ENCODE results near the gene DCP1A.
A peak's percentile ranks its signal among the peaks of the same experiment; 100 is the strongest.
"Not testable (repeated sequence)": the region's sequence is repeated elsewhere in the genome, so short reads cannot be mapped to it uniquely, and the experiment has no call there.

The DCP1A gene

GRCh38 chr3:53287131-53287629 is 60.2 kb downstream of the DCP1A start:
- no peak overlapping the region for H3K9ac ChIP-seq
- H3K36me3 ChIP-seq = peaks cover 60 to 98% (median 89%) of the 10 kb centered on the region in 11 experiments
- H3K27ac ChIP-seq = no peak overlapping the region
- no peak overlapping the region for H3K4me2 ChIP-seq
- no peak overlapping the region for H3K4me3 ChIP-seq
- TF ChIP-seq Cebpa-rat (IDR thresholded peaks at IDR 0.05) = no peak
- H3K27me3 ChIP-seq = no peaks in the 10 kb centered on the region
- H3K9me3 ChIP-seq (replicated peaks in 1 of 11) = no peaks in the 10 kb centered on the region
- no peaks in the 10 kb centered on the region for H3K4me1 ChIP-seq
- H4K20me1 ChIP-seq = peaks cover 0 to 7% (median 0%) of the 10 kb centered on the region in 11 experiments; a peak in 4 of 22 replicates

- Histone ChIP-seq H3K4me3 (no peak overlapping the region), H4K20me1 (peaks cover 0 to 7% (median 0%) of the 10 kb centered on the region in 11 experiments; a peak in 4 of 22 replicates), H3K27me3 (no peaks in the 10 kb centered on the region), H3K4me2 (no peak overlapping the region), H3K36me3 (peaks cover 58 to 98% (median 87%) of the 10 kb centered on the region in 11 experiments), H3K27ac (no peak overlapping the region), H3K4me1 (no peaks in the 10 kb centered on the region), H3K9ac (no peak overlapping the region), H3K9me3 (replicated peaks in 1 of 11) (no peaks in the 10 kb centered on the region)
- no peak for TF ChIP-seq Cebpa-rat (IDR thresholded peaks at IDR 0.05)
These were observed 60.6 kb downstream of the DCP1A start for GRCh38 chr3:53286727-53287126.

GRCh38 chr3:53282581-53282980 is 64.8 kb downstream of the DCP1A start:
- Histone ChIP-seq H3K9me3 (replicated peaks in 1 of 11) (no peaks in the 10 kb centered on the region), H3K9ac (no peak overlapping the region), H4K20me1 (peaks cover 0 to 7% (median 0%) of the 10 kb centered on the region in 11 experiments; a peak in 3 of 22 replicates), H3K27me3 (no peaks in the 10 kb centered on the region), H3K36me3 (peaks cover 36 to 68% (median 53%) of the 10 kb centered on the region in 11 experiments), H3K4me3 (no peak overlapping the region), H3K27ac (no peak overlapping the region), H3K4me1 (no peaks in the 10 kb centered on the region), H3K4me2 (no peak overlapping the region)
- TF ChIP-seq Cebpa-rat (IDR thresholded peaks at IDR 0.05) = no peak

- no peaks in the 10 kb centered on the region; a peak in 3 of 20 replicates for H3K4me1 ChIP-seq
These were observed 68.7 kb downstream of the DCP1A start for GRCh38 chr3:53278667-53279066.

GRCh38 chr3:53274938-53275605 is 72.3 kb downstream of the DCP1A start:
- Histone ChIP-seq H3K36me3 (no peaks in the 10 kb centered on the region), H3K27ac (no peak overlapping the region)

More at GRCh38 chr3:53278667-53279066, 68.7 kb downstream of the DCP1A start:
- Histone ChIP-seq H3K4me3 (no peak overlapping the region), H3K36me3 (peaks cover 0 to 28% (median 16%) of the 10 kb centered on the region in 11 experiments; a peak in 19 of 22 replicates), H3K4me2 (no peak overlapping the region), H3K27me3 (no peaks in the 10 kb centered on the region), H4K20me1 (no peaks in the 10 kb centered on the region; a peak in 1 of 22 replicates), H3K27ac (no peak overlapping the region), H3K9me3 (replicated peaks in 1 of 11) (no peaks in the 10 kb centered on the region), H3K9ac (no peak overlapping the region)
- TF ChIP-seq Cebpa-rat (IDR thresholded peaks at IDR 0.05) = no peak

GRCh38 chr3:53273146-53273670 is 74.1 kb downstream of the DCP1A start:
- Histone ChIP-seq H3K9me3 (replicated peaks in 1 of 11) (no peaks in the 10 kb centered on the region), H3K4me2 (no peak overlapping the region), H3K4me1 (peaks cover 9 to 41% (median 31%) of the 10 kb centered on the region in 10 experiments; a peak in 19 of 20 replicates), H3K27ac (peak overlapping the region in 1 of 11 experiments; percentile 8; a peak in 1 of 22 replicates), H3K9ac (no peak overlapping the region), H3K4me3 (no peak overlapping the region), H3K36me3 (no peaks in the 10 kb centered on the region), H4K20me1 (no peaks in the 10 kb centered on the region), H3K27me3 (no peaks in the 10 kb centered on the region)
- TF ChIP-seq Cebpa-rat (IDR thresholded peaks at IDR 0.05) = no peak

More at GRCh38 chr3:53274938-53275605, 72.3 kb downstream of the DCP1A start:
- Histone ChIP-seq H4K20me1 (no peaks in the 10 kb centered on the region), H3K9ac (no peak overlapping the region), H3K9me3 (replicated peaks in 1 of 11) (no peaks in the 10 kb centered on the region), H3K27me3 (no peaks in the 10 kb centered on the region), H3K4me2 (peak overlapping the region in 2 of 11 experiments; percentile 2 to 5; a peak in 1 of 22 replicates), H3K4me3 (no peak overlapping the region), H3K4me1 (peaks cover 3 to 22% (median 14%) of the 10 kb centered on the region in 10 experiments; a peak in 19 of 20 replicates)
- TF ChIP-seq Cebpa-rat (IDR thresholded peaks at IDR 0.05) = 0 out of 22 replicates have a peak, but pooled peaks of 1 of the 11 experiments have one; percentile 3

GRCh38 chr3:53269888-53270880 is 77.2 kb downstream of the DCP1A start:
- H3K4me1 ChIP-seq = peaks cover 9 to 42% (median 33%) of the 10 kb centered on the region in 10 experiments; a peak in 19 of 20 replicates
- H3K9ac ChIP-seq = peak overlapping the region; percentile 60 to 80 (median 69); a peak in 21 of 22 replicates
- H3K9me3 ChIP-seq (replicated peaks in 1 of 11) = no peaks in the 10 kb centered on the region
- peak in 2 of 11 experiments; percentile 31 to 48; a peak in 2 of 22 replicates for TF ChIP-seq Cebpa-rat (IDR thresholded peaks at IDR 0.05)
- peak overlapping the region in 7 of 10 experiments; percentile 9 to 59 (median 37); a peak in 9 of 20 replicates for H3K4me3 ChIP-seq
- H3K36me3 ChIP-seq = no peaks in the 10 kb centered on the region
- H4K20me1 ChIP-seq = no peaks in the 10 kb centered on the region
- peak overlapping the region; percentile 39 to 92 (median 84) for H3K4me2 ChIP-seq
- no peaks in the 10 kb centered on the region for H3K27me3 ChIP-seq
- peak overlapping the region; percentile 60 to 91 (median 82) for H3K27ac ChIP-seq

GRCh38 chr3:53269193-53269592 is 78.2 kb downstream of the DCP1A start:
- peaks cover 9 to 42% (median 33%) of the 10 kb centered on the region in 10 experiments; a peak in 19 of 20 replicates for H3K4me1 ChIP-seq
- not testable (repeated sequence) for H4K20me1 ChIP-seq; H3K36me3 ChIP-seq; H3K27me3 ChIP-seq; H3K9me3 ChIP-seq (replicated peaks in 1 of 11)
- peak overlapping the region in 10 of 11 experiments; percentile 39 to 92 (median 85); a peak in 18 of 22 replicates for H3K4me2 ChIP-seq
- H3K4me3 ChIP-seq = peak overlapping the region in 2 of 10 experiments; percentile 27 to 59; a peak in 1 of 20 replicates
- H3K27ac ChIP-seq = peak overlapping the region; percentile 60 to 91 (median 82); a peak in 20 of 22 replicates
- peak overlapping the region in 9 of 11 experiments; percentile 64 to 80 (median 72); a peak in 15 of 22 replicates for H3K9ac ChIP-seq
